Glutamatergic neuron (in vitro differentiated cells): ENCODE measurements around the gene SERPINE1. TPM values are rescaled to one million over a fixed set of nuclear protein-coding genes. Genes with fewer than 3 reads are reported as not detected.
"Not testable (repeated sequence)": the region's sequence is repeated elsewhere in the genome, so short reads cannot be mapped to it uniquely, and the experiment has no call there.

Experiments
- DNase-seq: peaks from one replicate; pipeline ENCODE4 v3.0.0; 2022
- H3K27ac Mint-ChIP-seq: one replicate; pipeline ENCODE4 v1.8.0; 2020; ENCODE audit warnings: mild to moderate bottlenecking, mixed read lengths, inconsistent platforms; ENCODE audit not compliant: unreplicated experiment
- H3K27me3 Mint-ChIP-seq: one replicate; pipeline ENCODE4 v1.8.0; 2020; ENCODE audit warnings: mild to moderate bottlenecking, moderate library complexity, mixed read lengths, inconsistent platforms; ENCODE audit not compliant: unreplicated experiment
- H3K36me3 Mint-ChIP-seq: one replicate; pipeline ENCODE4 v1.8.0; 2020; ENCODE audit warnings: mild to moderate bottlenecking, mixed read lengths, inconsistent platforms; ENCODE audit not compliant: unreplicated experiment
- H3K4me1 Mint-ChIP-seq: one replicate; pipeline ENCODE4 v1.8.0; 2020; ENCODE audit warnings: mild to moderate bottlenecking, low read depth, mixed read lengths, inconsistent platforms; ENCODE audit not compliant: unreplicated experiment
- H3K4me3 Mint-ChIP-seq: one replicate; pipeline ENCODE4 v1.8.0; 2020; ENCODE audit warnings: mild to moderate bottlenecking, mixed read lengths, inconsistent platforms; ENCODE audit not compliant: unreplicated experiment
- H3K9me3 Mint-ChIP-seq: one replicate; pipeline ENCODE4 v1.8.0; 2020; ENCODE audit warnings: mild to moderate bottlenecking, moderate library complexity, mixed read lengths, inconsistent platforms; ENCODE audit not compliant: unreplicated experiment
- total RNA-seq: library from RNA; stranded (reverse); fragmentation: NEBNext Ultra II Directional; extraction: Animal tissue kit (Norgen Biotek cat#: 25700); gene quantifications from one replicate; pipeline ENCODE4 v1.2.1, GENCODE V29; 2021; ENCODE audit not compliant: unreplicated experiment
- TF ChIP-seq, protein P1 (sequence below): fragments of 200-600 bp; sonication (generic); IDR thresholded peaks from one replicate; pipeline ENCODE4 v1.5.0; 2021; ENCODE audit not compliant: partially characterized antibody, unreplicated experiment

SERPINE1 gene
- total RNA-seq, 1 donor from 2014 or later = not detected

DNA sequence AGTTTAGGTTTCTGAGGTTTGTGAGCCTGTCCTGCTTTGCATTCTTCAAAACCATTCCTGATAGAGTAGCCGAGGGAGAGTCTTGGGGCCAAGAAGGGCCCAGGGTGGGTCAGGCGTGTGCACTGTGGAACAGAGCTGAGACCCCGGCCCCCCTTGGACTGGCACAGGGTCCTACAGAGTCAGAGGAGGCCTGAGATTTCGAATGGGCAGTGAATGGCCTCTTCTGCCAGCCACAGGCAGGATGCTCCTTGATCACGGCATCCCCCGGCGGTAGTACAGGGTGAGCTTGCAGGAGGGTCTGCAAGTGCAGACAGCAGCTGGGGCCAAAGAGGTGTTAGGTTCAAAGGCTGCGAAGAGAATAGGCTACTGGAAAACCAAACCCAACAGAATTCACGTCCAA, 37.0 kb upstream of the SERPINE1 start:
- Mint-ChIP-seq H3K4me1 (no peaks in the 10 kb centered on the region), H3K36me3 (peaks cover 8% of the 10 kb centered on the region), H3K9me3 (peaks cover 9% of the 10 kb centered on the region), H3K27ac (no peak overlapping the region), H3K4me3 (no peak overlapping the region), H3K27me3 (peaks cover 10% of the 10 kb centered on the region)
- DNase-seq = no peak
- TF ChIP-seq, protein P1, sequence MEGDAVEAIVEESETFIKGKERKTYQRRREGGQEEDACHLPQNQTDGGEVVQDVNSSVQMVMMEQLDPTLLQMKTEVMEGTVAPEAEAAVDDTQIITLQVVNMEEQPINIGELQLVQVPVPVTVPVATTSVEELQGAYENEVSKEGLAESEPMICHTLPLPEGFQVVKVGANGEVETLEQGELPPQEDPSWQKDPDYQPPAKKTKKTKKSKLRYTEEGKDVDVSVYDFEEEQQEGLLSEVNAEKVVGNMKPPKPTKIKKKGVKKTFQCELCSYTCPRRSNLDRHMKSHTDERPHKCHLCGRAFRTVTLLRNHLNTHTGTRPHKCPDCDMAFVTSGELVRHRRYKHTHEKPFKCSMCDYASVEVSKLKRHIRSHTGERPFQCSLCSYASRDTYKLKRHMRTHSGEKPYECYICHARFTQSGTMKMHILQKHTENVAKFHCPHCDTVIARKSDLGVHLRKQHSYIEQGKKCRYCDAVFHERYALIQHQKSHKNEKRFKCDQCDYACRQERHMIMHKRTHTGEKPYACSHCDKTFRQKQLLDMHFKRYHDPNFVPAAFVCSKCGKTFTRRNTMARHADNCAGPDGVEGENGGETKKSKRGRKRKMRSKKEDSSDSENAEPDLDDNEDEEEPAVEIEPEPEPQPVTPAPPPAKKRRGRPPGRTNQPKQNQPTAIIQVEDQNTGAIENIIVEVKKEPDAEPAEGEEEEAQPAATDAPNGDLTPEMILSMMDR = no peak

GRCh38 chr7:101092266-101092905, 34.5 kb upstream of the SERPINE1 start:
- not testable (repeated sequence) for DNase-seq, H3K9me3 Mint-ChIP-seq, H3K27me3 Mint-ChIP-seq, H3K4me3 Mint-ChIP-seq, H3K4me1 Mint-ChIP-seq, H3K36me3 Mint-ChIP-seq, H3K27ac Mint-ChIP-seq

DNA sequence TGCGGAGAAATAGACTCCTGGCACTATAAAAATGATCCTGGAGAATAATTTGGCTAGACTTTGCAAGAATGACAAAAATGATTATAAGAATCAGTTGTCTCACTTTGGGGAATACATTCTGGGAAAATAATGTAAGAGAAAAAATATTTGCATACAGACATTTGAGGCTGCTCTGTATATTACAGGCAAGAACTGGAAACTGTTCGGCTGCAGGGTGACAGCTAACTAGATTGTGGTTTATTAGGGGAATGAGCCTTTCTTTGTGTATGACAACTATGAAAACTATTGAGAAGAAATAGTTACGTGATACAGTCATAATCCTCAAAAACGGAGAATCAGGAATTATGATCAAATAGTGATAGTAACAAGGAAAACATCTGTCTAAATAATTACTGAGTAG, 33.0 kb upstream of the SERPINE1 start:
- Mint-ChIP-seq H3K9me3 (peaks cover 7% of the 10 kb centered on the region), H3K4me1 (no peaks in the 10 kb centered on the region), H3K4me3 (no peak overlapping the region), H3K27me3 (peaks cover 5% of the 10 kb centered on the region), H3K36me3 (peaks cover 8% of the 10 kb centered on the region), H3K27ac (no peak overlapping the region)
- TF ChIP-seq, protein P1 = no peak
- no peak for DNase-seq

GRCh38 chr7:101094376-101094775, 32.5 kb upstream of the SERPINE1 start:
- no peaks in the 10 kb centered on the region for H3K4me1 Mint-ChIP-seq
- H3K9me3 Mint-ChIP-seq = peaks cover 7% of the 10 kb centered on the region
- DNase-seq = no peak
- H3K36me3 Mint-ChIP-seq = peaks cover 8% of the 10 kb centered on the region
- H3K4me3 Mint-ChIP-seq = no peak overlapping the region
- TF ChIP-seq, protein P1 = no peak
- H3K27ac Mint-ChIP-seq = no peak overlapping the region
- peaks cover 5% of the 10 kb centered on the region for H3K27me3 Mint-ChIP-seq

DNA sequence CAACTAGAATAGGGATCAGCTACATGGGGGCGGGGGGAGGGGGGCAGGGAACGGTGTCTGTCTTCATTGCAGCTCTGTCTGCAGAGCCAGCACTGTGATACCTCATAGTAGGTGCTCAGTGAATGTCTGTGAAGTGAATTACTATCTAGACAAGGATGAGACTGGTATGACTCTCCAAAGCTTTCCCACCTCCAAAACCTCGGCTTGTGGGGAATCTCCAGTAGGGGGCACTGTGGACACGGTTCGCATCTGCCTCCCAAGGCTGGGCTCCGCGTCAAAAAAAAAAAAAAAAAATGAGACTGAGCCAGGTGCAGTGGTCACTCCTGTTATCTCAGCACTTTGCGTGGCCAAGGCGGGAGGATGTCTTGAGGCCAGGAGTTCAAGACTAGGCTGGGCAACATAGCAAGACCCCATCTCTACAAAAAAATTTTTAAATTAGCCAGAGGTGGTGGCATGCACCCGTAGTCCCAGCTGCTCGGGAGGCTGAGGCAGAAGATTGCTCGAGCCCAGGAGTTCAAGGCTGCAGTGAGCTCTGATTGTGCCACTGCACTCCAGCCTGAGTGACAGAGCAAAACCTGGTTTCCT, 32.0 kb upstream of the SERPINE1 start:
- no peak overlapping the region for H3K27ac Mint-ChIP-seq
- H3K9me3 Mint-ChIP-seq = peaks cover 7% of the 10 kb centered on the region
- no peak overlapping the region for H3K4me3 Mint-ChIP-seq
- H3K36me3 Mint-ChIP-seq = peaks cover 8% of the 10 kb centered on the region
- H3K27me3 Mint-ChIP-seq = peaks cover 5% of the 10 kb centered on the region
- peaks cover 1% of the 10 kb centered on the region for H3K4me1 Mint-ChIP-seq
- TF ChIP-seq, protein P1 = peak; percentile 57
- peak; percentile 55 for DNase-seq
